Measurements from ENCODE around the gene MYOT. TPM values are rescaled to one million over a fixed set of nuclear protein-coding genes. Genes with fewer than 3 reads are reported as not detected.

The MYOT gene
- total RNA-seq, 1 experiment from 2014 or later = not detected

- Histone ChIP-seq H3F3A (ENCODE audit: low read length, unreplicated experiment) (no peaks in the 10 kb centered on the region), H3K4me1 (ENCODE audit: insufficient read depth, low read length) (no peaks in the 10 kb centered on the region), H3K4me2 (ENCODE audit: low read length) (no peak overlapping the region), H3K36me3 (ENCODE audit: low read depth, low read length) (no peaks in the 10 kb centered on the region), H3K9me3 (ENCODE audit: low read length) (no peaks in the 10 kb centered on the region), H3K9ac (ENCODE audit: low read length) (no peak overlapping the region), H4K20me1 (ENCODE audit: low read length) (no peaks in the 10 kb centered on the region), H3K9me2 (replicated peaks; ENCODE audit: low read length) (no peaks in the 10 kb centered on the region), H3K4me3 (ENCODE audit: low read length) (no peak overlapping the region), H3K79me2 (ENCODE audit: low read length) (no peaks in the 10 kb centered on the region), H2AFZ (ENCODE audit: low read length) (no peak overlapping the region), H3K27ac (ENCODE audit: low read length) (no peak overlapping the region), H3K27me3 (ENCODE audit: low read length) (no peaks in the 10 kb centered on the region)
- no peak for ATAC-seq
- ChIA-PET POLR2A (ENCODE audit: unreplicated experiment) (no interaction called here), CTCF (no interaction called here)
- TF ChIP-seq CTCF (conservative IDR thresholded peaks at IDR 0.05; ENCODE audit: low read depth, low read length) (no peak), EZH2 (IDR thresholded peaks at IDR 0.05; ENCODE audit: low read length, unreplicated experiment) (no peak), EZH2phosphoT487 (IDR thresholded peaks at IDR 0.05; ENCODE audit: borderline replicate concordance, low read length) (no peak)
- no peak for DNase-seq
- no TSS peak for BruUV-seq (replicated peaks)
- intact Hi-C loops (cut with micrococcal nuclease) = no loop called here
Observed at GRCh38 chr5:137933491-137933911, 65.8 kb downstream of the MYOT start.

- TF ChIP-seq CTCF (conservative IDR thresholded peaks at IDR 0.05; ENCODE audit: low read depth, low read length) = no peak
- no peak for TF ChIP-seq EZH2 (IDR thresholded peaks at IDR 0.05; ENCODE audit: low read length, unreplicated experiment)
- TF ChIP-seq EZH2phosphoT487 (IDR thresholded peaks at IDR 0.05; ENCODE audit: borderline replicate concordance, low read length) = no peak
- Histone ChIP-seq H3K27ac (ENCODE audit: low read length) (no peak overlapping the region), H3K79me2 (ENCODE audit: low read length) (no peaks in the 10 kb centered on the region), H3K36me3 (ENCODE audit: low read depth, low read length) (peaks cover 15% of the 10 kb centered on the region; the same call in 1 of the 2 replicates), H3F3A (ENCODE audit: low read length, unreplicated experiment) (no peaks in the 10 kb centered on the region), H3K9ac (ENCODE audit: low read length) (no peak overlapping the region), H2AFZ (ENCODE audit: low read length) (no peak overlapping the region), H3K27me3 (ENCODE audit: low read length) (no peaks in the 10 kb centered on the region), H3K4me1 (ENCODE audit: insufficient read depth, low read length) (no peaks in the 10 kb centered on the region), H3K9me3 (ENCODE audit: low read length) (no peaks in the 10 kb centered on the region), H3K4me2 (ENCODE audit: low read length) (no peak overlapping the region), H3K9me2 (replicated peaks; ENCODE audit: low read length) (no peaks in the 10 kb centered on the region), H4K20me1 (ENCODE audit: low read length) (no peaks in the 10 kb centered on the region), H3K4me3 (ENCODE audit: low read length) (no peak overlapping the region)
- POLR2A ChIA-PET (ENCODE audit: unreplicated experiment) = no interaction called here
- no peak for DNase-seq
- BruUV-seq (replicated peaks) = no TSS peak
- intact Hi-C loops (cut with micrococcal nuclease) = no loop called here
- CTCF ChIA-PET = no interaction called here
- ATAC-seq = no peak
Observed at GRCh38 chr5:137935190-137935589, 67.5 kb downstream of the MYOT start.

GRCh38 chr5:137935694-137936093 is 68.0 kb downstream of the MYOT start:
- CTCF ChIA-PET = no interaction called here
- POLR2A ChIA-PET (ENCODE audit: unreplicated experiment) = no interaction called here
- BruUV-seq (replicated peaks) = no TSS peak

More at GRCh38 chr5:137935694-137936093, 68.0 kb downstream of the MYOT start:
- H3K4me1 ChIP-seq (ENCODE audit: insufficient read depth, low read length) = no peaks in the 10 kb centered on the region
- H3K27me3 ChIP-seq (ENCODE audit: low read length) = no peaks in the 10 kb centered on the region
- H3K9me2 ChIP-seq (replicated peaks; ENCODE audit: low read length) = no peaks in the 10 kb centered on the region
- no peaks in the 10 kb centered on the region for H3K79me2 ChIP-seq (ENCODE audit: low read length)
- no peak for ATAC-seq
- no peak overlapping the region for H2AFZ ChIP-seq (ENCODE audit: low read length)
- H3K36me3 ChIP-seq (ENCODE audit: low read depth, low read length) = peaks cover 15% of the 10 kb centered on the region; the same call in 1 of the 2 replicates
- H3F3A ChIP-seq (ENCODE audit: low read length, unreplicated experiment) = no peaks in the 10 kb centered on the region
- no peak overlapping the region for H3K27ac ChIP-seq (ENCODE audit: low read length)
- H3K4me3 ChIP-seq (ENCODE audit: low read length) = no peak overlapping the region
- no peak for TF ChIP-seq CTCF (conservative IDR thresholded peaks at IDR 0.05; ENCODE audit: low read depth, low read length)
- no peak for TF ChIP-seq EZH2 (IDR thresholded peaks at IDR 0.05; ENCODE audit: low read length, unreplicated experiment)
- TF ChIP-seq EZH2phosphoT487 (IDR thresholded peaks at IDR 0.05; ENCODE audit: borderline replicate concordance, low read length) = no peak
- H4K20me1 ChIP-seq (ENCODE audit: low read length) = no peaks in the 10 kb centered on the region
- H3K4me2 ChIP-seq (ENCODE audit: low read length) = no peak overlapping the region
- no peaks in the 10 kb centered on the region for H3K9me3 ChIP-seq (ENCODE audit: low read length)
- H3K9ac ChIP-seq (ENCODE audit: low read length) = no peak overlapping the region
- intact Hi-C loops (cut with micrococcal nuclease) = no loop called here
- DNase-seq = no peak

Other genes starting within 250 kb of the MYOT start
- 2.9 and 4.0 TPM in 2 replicates for gene KLHL3, start 131.8 kb upstream of the MYOT start, total RNA-seq (2014; rRNA removed)
- gene HNRNPA0, start 113.5 kb upstream of the MYOT start, total RNA-seq (2014; rRNA removed) = 13.0 and 14.9 TPM in 2 replicates
- gene PKD2L2, start 21.6 kb downstream of the MYOT start, total RNA-seq (2014; rRNA removed) = not detected in 2 replicates
- 10.5 and 13.0 TPM in 2 replicates for gene FAM13B, start 165.2 kb downstream of the MYOT start, total RNA-seq (2014; rRNA removed)
- gene WNT8A, start 216.2 kb downstream of the MYOT start, total RNA-seq (2014; rRNA removed) = not detected in 2 replicates

Measured in PC-3 (cell line).